HG03045 (cell line): ENCODE measurements around the gene LSM14A.
"Not testable (repeated sequence)": the region's sequence is repeated elsewhere in the genome, so short reads cannot be mapped to it uniquely, and the experiment has no call there.

Experiments
- ATAC-seq: cut with Tn5 transposase; IDR thresholded peaks from one replicate; pipeline ENCODE4 v1.9.1; 2021; ENCODE audit warnings: mild to moderate bottlenecking, moderate library complexity; ENCODE audit not compliant: unreplicated experiment

Gene LSM14A

DNA sequence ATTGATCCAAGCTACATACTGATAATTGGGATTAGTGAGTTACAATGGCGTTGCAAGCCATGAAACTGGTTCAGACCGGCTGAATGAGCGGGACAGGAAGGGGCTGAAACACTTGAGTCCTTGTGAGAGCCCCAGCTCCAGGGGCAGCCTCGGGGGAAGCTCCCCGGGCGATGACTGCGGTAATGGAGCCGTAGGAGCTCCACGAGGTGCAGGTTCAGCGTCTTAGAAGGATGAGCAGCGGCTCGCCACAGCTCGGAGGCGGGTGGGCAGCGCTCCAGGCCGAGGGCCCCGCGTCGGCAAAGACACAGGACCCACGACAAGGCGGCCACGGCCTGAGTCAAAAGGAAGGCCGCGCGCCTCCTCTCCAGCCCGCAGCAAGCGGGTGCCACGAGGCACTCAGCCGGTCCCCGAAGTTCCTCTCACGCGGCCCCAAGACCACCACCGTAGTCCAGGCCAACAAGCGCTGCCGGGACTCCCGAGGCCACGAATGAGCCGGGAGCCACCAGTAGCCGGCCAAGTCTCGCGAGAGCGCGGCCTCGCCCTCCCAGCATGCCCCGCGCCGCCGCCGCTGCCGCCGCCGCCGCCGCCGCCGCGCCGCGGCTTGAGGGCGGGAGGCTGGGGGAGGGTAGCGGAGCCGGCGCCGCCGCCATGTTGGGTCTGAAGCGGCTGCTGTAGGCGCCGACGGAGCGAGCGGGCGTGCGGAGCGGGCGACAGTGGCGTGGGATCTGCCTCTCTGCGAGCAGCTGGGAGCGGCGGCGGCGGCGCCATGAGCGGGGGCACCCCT is at the start of gene LSM14A:
Gene LSM14A, plus strand, starts transcription at position 628 of the 784 bp plus-strand sequence. Its CDS starts 139 bp downstream, at position 767.
- ATAC-seq, result peak; percentile 64

DNA sequence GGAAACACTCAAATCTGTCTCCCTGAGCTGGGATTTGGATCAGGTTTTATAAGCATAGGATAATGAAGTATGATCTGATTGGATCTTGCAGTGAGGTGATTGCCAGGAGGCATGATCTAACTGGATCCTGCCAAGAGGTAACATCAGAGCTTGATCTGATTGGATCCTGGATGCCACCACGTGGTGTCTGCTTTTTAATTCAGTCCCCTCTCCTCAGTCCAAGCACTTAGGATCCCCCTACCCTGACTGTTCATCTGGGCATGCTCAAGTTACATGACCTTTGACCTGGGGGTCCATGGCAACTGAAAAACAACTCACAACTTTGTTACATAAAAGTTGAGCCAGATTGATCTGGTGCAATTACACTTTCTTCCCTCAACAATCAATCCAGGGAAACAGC is 47.5 kb upstream of the LSM14A start:
- ATAC-seq, result no peak

DNA sequence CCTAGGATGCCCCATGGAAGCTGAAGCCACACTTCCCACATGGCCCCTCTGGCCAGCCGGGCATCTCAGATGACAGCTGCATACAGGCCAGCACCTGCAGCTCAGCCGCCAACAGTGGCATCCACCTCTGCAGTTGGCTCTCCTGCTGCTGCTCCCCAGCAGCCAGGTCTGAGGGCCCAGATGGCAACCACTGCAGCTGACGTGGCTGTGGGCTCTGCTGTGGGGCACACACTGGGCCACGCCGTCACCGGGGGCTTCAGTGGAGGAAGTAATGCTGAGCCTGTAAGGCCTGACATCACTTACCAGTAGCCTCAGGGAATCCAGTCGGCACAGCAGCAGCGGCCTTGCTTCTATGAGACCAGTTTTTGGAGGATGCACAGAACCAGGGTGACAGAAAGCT is 45.3 kb upstream of the LSM14A start:
- no peak for ATAC-seq

DNA sequence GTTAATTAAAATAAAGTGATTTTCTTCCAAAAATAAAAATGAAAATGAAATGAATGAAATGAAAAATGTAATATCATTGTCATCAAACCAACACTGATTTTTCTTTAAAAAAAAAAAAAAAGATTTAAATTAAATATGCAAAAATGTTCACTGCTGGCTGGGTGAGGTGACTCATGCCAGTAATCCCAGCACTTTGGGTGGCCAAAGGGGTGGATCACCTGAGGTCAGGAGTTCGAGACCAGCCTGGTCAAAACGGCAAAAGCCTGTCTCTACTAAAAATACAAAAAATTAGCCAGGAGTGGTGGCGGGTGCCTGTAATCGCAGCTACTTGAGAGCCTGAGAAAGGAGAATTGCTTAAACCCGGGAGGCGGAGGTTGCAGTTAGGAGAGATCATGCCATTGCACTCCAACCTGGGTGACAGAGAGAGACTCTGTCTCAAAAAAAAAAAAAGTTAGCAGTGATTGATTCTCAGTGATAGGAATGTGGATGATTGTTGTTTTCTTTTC is 44.6 kb upstream of the LSM14A start:
- ATAC-seq, result no peak

DNA sequence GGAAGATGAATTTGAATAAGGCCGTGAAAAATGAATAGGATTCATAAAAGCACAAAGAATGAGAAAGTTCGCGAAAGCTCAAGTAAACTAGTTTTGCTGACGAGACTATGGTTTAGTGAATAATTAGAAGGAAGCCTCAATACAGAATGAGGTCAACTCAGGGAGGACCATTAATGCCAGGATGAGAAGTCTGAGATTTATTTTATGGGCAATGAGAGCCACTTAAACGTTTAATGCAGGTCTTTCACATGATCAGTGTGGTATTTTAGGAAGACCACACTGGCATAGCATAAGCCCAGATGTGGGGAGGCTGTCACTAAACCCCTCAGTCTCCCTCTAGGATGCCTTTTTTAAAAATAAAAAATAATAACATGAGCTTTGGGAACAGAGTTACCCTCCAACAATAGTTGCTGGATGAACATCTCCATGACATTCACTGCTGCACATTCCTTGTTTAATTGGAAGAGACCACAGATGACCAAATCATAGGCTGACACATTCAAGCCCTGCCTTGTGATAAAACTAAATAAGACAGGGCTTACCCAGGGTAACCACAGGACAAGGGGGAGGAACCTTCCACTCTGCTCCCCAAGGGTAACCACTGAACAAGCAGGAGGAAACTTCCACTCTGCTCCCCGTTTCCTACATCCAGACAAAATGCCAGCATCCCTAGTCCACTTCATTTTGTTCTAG is 43.6 kb upstream of the LSM14A start:
- no peak for ATAC-seq

DNA sequence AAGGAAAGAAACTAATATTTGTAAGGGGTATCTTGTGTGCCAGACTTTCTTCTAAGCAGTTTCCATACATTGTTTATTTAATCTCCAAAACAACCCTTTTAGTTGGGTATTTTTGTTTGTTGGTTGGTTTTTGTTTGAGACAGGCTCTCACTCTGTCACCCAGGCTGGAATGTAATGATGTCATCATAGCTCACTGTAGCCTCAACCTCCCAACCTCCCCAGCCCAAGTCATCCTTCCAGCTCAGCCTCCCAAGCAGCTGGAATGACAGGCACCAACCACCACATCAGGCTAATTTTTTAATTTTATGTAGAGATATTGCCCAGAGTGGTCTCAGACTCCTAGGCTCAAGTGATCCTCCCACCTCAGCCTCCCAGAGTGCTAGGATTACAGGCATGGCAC is 41.2 kb upstream of the LSM14A start:
- ATAC-seq, result no peak

DNA sequence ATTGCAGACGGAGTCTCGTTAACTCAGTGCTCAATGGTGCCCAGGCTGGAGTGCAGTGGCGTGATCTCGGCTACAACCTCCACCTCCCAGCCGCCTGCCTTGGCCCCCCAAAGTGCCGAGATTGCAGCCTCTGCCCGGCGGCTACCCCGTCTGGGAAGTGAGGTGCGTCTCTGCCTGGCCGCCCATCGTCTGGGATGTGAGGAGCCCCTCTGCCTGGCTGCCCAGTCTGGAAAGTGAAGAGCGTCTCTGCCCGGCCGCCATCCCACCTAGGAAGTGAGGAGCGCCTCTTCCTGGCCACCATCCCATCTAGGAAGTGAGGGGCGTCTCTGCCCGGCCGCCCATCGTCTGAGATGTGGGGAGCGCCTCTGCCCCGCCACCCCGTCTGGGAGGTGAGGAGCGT is 40.2 kb upstream of the LSM14A start:
- ATAC-seq, result not testable (repeated sequence)

DNA sequence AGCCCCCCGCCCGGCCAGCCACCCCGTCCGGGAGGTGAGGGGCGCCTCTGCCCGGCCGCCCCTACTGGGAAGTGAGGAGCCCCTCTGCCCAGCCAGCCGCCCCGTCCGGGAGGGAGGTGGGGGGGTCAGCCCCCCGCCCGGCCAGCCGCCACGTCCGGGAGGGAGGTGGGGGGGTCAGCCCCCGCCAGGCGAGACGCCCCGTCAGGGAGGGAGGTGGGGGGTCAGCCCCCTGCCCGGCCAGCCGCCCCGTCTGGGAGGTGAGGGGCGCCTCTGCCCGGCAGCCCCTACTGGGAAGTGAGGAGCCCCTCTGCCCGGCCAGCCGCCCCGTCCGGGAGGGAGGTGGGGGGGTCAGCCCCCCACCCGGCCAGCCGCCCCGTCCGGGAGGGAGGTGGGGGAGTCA is 39.6 kb upstream of the LSM14A start:
- not testable (repeated sequence) for ATAC-seq

DNA sequence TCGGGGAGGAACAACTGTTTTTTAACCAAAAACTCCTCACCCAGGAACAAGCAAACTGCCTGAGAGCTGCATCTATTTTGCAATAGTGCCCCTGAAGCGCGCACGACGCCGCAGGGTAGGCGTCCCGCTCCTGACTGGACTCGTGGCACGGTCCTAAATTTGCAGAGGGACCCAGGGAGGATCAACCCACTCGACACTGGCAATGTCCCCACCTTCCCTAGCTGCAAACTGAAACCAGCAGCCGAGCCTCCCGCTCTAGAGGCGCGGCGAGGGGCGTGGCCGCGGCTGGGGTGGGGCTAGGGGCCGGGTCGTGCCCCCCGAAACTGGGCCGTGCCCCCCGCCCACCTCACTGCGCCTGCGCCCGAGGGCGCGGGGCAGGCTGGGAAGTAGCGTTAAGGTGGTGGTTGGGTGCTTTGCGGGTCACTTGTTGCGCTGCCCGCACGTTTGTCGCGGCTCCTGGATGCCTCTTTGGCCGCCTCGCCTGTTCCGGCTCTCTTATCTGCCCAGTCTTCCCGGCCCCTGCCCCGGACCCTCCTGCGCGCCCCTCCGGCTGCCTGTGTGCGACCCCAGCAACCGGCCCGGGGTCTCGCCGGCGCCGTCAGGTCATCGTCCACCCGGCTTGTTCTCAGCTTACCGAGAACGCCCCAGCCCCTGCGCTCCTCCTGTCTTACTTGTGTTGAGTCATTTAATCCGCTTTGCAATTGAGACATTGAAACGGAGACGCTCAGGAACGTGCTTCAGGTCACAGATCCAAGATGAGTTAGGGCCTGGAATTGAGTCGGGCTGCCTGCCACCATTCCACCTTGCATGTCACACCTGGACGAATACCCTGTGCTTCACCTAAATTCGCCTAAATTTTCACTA is 37.9 kb upstream of the LSM14A start:
- peak; percentile 91 for ATAC-seq

DNA sequence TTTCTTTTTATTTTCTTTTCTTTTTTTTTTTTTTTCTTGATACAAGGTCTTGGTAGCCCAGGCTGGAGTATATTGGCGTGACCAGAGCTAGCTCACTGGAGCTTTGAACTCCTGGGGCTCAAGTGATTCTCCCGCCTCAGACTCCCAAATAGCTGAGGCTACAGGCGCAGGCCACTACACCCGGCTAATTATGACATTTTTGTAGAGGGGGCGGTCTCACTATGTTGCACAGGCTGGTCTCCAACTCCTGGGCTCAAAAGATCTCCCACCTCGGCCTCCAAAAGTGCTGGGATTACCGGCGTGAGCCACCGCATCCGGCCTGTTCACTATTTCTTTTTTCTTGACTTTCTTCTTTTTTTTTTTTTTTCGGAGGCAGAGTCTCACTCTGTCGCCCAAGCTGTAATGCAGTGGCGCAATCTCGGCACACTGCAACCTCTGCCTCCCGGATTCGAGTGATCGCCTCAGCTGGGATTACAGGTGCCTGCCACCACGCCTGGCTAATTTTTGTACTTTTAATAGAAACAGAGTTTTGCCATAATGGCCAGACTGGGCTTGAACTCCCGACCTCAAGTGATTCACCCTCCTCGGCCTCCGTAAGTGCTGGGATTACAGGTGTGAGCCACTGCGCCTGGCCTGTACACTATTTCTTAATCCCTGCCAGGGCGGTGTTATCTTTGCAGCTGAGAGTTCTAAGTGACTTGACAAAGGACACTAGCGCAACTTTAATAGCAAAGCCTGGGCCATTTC is 37.1 kb upstream of the LSM14A start:
- ATAC-seq, result no peak

DNA sequence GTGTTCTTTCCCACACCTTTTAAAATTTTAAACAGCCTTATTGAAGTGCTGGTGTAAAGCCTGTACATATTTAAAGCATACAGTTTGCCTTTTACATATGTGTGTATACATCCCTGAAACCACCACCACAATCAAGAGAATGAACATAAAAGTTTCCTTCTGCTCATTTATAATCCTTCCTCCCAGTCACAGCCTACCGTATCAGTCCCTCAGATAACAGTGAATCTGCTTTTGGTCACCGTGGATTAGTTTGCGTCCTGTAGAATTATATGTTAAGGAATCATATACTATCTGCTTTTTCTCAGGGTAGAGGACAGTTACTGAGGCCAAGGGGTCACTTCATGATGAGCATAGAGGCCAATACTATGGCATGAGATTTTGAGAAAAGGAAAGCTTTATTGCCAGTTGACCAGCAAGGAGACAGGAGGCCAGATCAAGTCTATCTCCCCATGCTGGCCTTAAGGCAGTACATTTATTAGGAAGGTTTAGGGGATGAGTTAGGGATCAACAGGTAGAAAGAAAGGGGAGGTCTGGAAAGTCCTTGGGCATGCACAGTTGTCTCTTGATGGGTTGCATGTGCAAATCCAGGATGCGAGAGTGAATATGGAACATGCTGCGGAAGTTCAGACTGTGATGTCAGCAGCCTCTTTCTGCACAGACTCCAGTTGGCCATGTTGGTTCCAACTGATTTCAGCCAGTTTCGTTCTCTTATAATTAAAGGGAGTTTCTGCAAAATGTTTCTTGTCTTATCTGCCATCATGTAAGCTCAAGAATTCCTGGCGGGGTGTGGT is 36.3 kb upstream of the LSM14A start:
- ATAC-seq, result no peak

DNA sequence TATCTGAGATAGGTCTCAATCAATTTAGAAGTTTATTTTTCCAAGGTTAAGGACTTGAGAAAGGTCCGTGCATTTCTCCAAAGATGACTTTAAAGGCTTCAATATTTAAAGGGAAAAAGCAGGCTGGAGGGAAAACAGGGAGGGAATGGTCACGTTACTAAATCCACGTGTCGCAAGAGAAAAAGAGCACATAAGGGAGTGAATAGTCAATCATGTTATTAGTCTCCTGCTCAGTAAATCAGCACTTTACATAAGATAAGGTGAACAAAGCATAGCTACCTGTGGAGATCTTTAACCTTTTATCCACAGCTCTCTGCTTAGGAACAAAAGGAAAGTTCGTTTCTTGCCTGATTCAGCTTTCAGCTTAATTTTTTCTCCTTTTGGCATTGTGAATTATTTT is 31.3 kb upstream of the LSM14A start:
- no peak for ATAC-seq

DNA sequence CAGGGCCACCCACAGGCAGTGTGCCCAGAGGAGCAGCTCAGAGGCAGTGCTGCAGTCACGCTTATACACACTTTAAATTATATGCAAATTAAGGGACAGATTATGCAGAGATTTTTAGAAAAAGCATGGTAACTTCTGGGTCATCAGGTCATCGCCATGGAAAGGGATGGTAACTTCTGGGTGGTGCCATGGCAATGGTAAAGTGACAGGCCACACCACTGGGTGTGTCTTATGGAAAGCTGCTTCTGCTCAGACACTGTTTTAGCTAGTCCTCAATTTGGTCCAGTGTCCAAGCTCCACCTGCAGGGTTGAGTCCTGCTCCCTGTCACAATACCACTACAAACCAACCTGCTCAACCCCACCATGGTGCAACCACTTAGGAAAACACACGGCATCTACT is 29.9 kb upstream of the LSM14A start:
- ATAC-seq, result no peak

DNA sequence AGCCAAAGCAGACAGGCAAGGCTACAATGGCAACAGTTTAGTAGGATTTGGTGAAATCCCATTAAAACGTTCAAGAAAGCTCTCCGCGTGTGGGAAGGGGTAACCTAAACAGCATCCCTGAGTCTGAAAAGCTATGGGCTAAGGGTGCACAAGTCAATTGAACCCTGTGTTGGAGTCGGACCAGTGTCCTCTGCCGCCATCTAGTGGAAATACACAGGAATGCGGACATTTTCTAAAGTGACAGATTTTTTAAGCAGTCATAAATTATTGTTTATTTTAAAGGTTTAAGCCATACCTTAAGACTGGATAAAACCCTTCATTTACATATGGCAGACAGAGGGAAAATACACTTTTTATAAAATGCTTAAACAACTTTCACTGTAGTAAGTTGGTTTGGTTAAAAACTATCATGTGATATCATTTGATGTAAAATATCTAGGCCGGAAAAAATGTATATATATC is 26.5 kb upstream of the LSM14A start:
- ATAC-seq, result no peak

DNA sequence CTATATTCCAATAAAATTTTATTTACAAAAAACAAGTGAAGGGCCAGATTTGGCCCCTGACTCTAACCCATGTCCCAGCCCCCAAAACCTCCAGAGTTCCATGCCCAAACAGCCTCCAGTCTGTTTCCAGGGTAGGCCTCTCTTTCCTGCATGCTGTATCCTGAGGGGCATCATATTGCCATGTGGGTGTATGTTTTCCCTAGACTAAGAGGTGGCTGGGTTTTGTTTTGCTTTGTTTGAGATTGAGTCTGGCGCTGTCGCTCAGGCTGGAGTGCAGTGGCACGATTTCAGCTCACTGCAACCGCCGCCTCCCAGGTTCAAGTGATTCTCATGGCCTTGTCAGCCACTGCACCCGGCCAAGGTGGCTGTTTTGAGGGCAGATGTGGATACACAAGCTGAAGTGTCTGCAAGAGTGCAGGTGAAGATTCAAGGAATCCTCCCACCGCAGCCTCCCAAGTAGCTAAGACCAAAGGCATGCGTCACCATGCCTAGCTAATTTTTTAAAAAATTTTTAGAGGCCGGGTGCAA is 23.6 kb upstream of the LSM14A start:
- no peak for ATAC-seq

DNA sequence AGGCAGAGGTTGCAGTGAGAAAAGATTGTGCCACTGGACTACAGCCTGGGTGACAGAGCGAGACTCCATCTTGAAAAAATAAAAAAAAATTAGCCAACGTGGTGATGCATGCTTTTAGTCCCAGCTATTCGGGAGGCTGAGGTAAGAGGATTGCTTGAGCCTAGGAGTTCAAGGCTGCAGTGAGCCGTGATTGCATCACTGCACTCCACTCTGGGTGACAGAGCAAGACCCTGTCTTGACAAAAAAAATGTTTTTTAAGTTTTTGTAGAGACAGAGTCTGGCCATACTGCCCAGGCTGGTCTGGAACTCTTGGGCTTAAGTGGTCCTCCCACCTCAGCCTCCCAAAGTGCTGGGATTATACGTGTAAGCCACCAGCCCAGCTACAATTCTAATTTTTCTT is 22.4 kb upstream of the LSM14A start:
- ATAC-seq, result no peak

DNA sequence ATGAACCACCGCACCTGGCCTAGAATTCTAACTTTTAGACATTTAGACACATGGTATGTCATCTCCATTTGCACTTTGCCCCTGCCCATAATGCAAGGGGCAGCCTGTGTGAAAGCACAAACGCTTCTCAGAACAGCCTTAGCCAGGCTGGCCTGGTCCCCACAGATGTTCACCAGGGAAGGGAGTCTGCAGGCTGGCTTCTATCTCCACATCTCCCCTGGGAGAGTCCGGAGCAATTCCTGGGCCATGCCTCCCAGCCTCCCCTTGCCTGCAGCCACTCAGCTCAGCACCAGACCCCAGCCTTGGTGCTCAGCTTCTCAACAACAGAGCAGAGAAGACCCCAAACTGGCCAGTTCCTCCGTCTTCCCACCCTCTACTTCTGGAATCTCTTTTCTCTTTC is 21.7 kb upstream of the LSM14A start:
- no peak for ATAC-seq

DNA sequence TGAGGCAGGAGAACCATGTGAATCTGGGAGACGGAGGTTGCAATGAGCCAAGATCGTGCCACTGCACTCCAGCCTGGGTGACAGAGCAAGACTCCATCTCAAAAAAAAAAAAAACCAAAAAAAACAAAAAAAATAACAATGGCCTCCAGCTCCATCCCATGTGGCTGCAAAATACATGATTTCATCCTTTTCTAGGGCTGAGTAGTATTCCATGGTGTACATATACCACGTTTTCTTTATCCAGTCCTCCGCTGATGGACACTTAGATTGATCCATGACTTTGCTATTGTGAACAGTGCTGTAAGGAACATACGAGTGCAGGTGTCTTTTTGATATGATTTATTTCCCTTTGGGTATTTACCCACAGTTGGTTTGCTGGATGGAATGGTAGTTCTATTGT is 20.9 kb upstream of the LSM14A start:
- no peak for ATAC-seq

DNA sequence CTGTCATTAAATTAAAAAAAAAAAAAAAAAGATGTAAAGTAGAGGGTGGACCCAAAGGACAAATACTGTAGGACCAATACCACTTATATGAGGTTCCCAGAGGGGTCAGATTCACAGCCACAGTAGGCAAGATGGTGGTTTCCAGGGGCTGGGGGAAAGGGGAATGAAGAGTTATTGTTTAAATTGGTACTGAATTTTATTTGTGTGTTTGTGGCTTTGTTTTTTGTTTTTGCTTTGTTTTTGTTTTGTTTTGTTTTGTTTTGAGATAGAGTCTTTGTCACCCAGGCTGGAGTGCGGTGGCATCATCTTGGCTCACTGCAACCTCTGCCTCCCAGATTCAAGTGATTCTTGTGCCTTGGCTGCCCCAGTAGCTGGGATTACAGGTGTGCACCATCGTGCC is 17.9 kb upstream of the LSM14A start:
- ATAC-seq, result no peak

DNA sequence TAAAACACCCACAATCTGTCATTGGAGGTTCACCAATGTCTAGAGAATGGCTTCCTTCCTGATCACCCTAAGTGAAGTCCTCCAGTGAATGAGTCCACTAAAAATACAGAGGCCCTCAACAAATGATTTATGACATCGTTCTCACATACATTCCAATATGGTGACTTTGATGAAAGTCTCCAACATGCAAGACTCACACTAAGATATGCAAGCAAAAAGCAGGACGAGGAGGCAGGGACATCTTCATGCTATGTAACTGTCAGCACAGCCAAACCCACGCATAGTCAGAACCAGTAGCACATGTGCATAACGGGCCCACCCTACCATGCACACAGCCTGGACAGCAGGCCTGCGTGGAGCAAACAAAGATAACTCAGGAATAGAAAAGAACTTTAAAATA is 16.6 kb upstream of the LSM14A start:
- ATAC-seq, result no peak
